ENCODE results near the gene TP53RK. TPM values are rescaled to one million over a fixed set of nuclear protein-coding genes. Genes with fewer than 3 reads are reported as not detected.
A peak's percentile ranks its signal among the peaks of the same experiment; 100 is the strongest.

TP53RK gene
- total RNA-seq, 1 experiment from 2014 or later = 21.5 TPM

- H3K9me3 Mint-ChIP-seq = no peaks in the 10 kb centered on the region; a peak in 2 of 5 replicates
- WGBS (ENCODE audit: extremely low coverage, insufficient read length, low lambda C conversion rate) = no CpG with 5 or more reads among the region's 4 CpGs
- H2BK12ac ChIP-seq (ENCODE audit: insufficient read length, low read depth, low read length) = no peak overlapping the region
- no peak overlapping the region for H3T11ph ChIP-seq (ENCODE audit: low read length)
- H2BK5ac ChIP-seq (ENCODE audit: insufficient read length, low read length) = no peak overlapping the region
- H3K79me1 ChIP-seq (ENCODE audit: insufficient read depth, low read depth, low read length, poor library complexity, severe bottlenecking) = no peaks in the 10 kb centered on the region
- no peaks in the 10 kb centered on the region for H3K79me2 ChIP-seq (ENCODE audit: insufficient read depth, low read length)
- no peaks in the 10 kb centered on the region for H3K23me2 ChIP-seq (ENCODE audit: insufficient read length, low read depth, low read length, poor library complexity, severe bottlenecking)
- H3K56ac ChIP-seq (ENCODE audit: insufficient read length, low read depth, low read length) = no peak overlapping the region
- no peaks in the 10 kb centered on the region for H3K4me1 ChIP-seq (ENCODE audit: insufficient read depth, low read length)
- H2BK15ac ChIP-seq (ENCODE audit: low read depth, low read length) = no peak overlapping the region
- H3K27me3 Mint-ChIP-seq (ENCODE audit: low read depth) = peaks cover 2% of the 10 kb centered on the region; the same call in 1 of the 2 replicates
- no peak overlapping the region for H2BK120ac ChIP-seq (ENCODE audit: low read depth, low read length, poor library complexity, severe bottlenecking)
- H3K23ac ChIP-seq (ENCODE audit: insufficient read length, low read depth, low read length) = no peak overlapping the region
- H3K27me3 ChIP-seq (ENCODE audit: insufficient read depth, low read length) = no peaks in the 10 kb centered on the region
- H3K36me3 Mint-ChIP-seq (ENCODE audit: insufficient read depth in 1 of 3, low read depth in 3 of 3) = peaks cover 1 to 6% (median 2%) of the 10 kb centered on the region in 3 experiments; a peak in 4 of 7 replicates
- no peaks in the 10 kb centered on the region for H3K9me3 ChIP-seq (ENCODE audit: control insufficient read depth, low read depth, low read length)
- H3K14ac ChIP-seq (ENCODE audit: insufficient read depth, low read length) = no peak overlapping the region
- no peak overlapping the region for H2AK5ac ChIP-seq (ENCODE audit: insufficient read length, low read length)
- no peak overlapping the region for H3K27ac ChIP-seq (ENCODE audit: insufficient read length, low read depth, low read length)
- no peak overlapping the region for H4K8ac ChIP-seq (replicated peaks; ENCODE audit: insufficient read length, low read depth, low read length)
- no peak overlapping the region for H4K5ac ChIP-seq (ENCODE audit: insufficient read length, low read depth, low read length)
- no peak overlapping the region for H2BK20ac ChIP-seq (ENCODE audit: low read depth, low read length, poor library complexity, severe bottlenecking)
- peak overlapping the region in 2 of 3 experiments; percentile 49 to 79; a peak in 2 of 7 replicates for H3K27ac Mint-ChIP-seq
- H3K4ac ChIP-seq (ENCODE audit: low read depth, low read length) = no peak overlapping the region
- no peak overlapping the region for H3K4me2 ChIP-seq (ENCODE audit: insufficient read depth, insufficient read length, low read length)
- H4K20me1 ChIP-seq (ENCODE audit: control insufficient read depth, insufficient read depth, insufficient read length) = peaks cover 3% of the 10 kb centered on the region
- H3K9ac ChIP-seq (ENCODE audit: extremely low read depth, insufficient read length, low read length) = no peak overlapping the region
- no peak overlapping the region for H4K91ac ChIP-seq (ENCODE audit: insufficient read length, low read depth, low read length)
- no peak overlapping the region for H3K4me3 Mint-ChIP-seq
- no peak overlapping the region for H3K18ac ChIP-seq (ENCODE audit: insufficient read length, low read depth, low read length)
- H2AFZ ChIP-seq (ENCODE audit: low read length) = no peak overlapping the region
- no peak for TF ChIP-seq CTCF (conservative IDR thresholded peaks at IDR 0.05)
- DNase-seq = no peak
- peaks cover 35 to 40% of the 10 kb centered on the region in 2 experiments for H3K4me1 Mint-ChIP-seq
These were observed 51.7 kb downstream of the TP53RK start for GRCh38 chr20:46637427-46638133.
